Heart left ventricle (tissue), 13 donors: Measurements from ENCODE around the gene VAT1L.

ENCODE experiments used
- POLR2A ChIP-seq, 2 donors: fragments of 450-650 bp; IDR thresholded peaks; one replicate each; pipeline ENCODE4 v1.6.1; 2017; ENCODE audit warnings: antibody characterized with exemption in 2 of 2, mild to moderate bottlenecking in 2 of 2, moderate library complexity in 2 of 2
- TF ChIP-seq, protein P1 (sequence below), 12 donors: fragments of 200-600 bp; sonication (generic) in 4 of 12; IDR thresholded peaks; one replicate each; pipeline versions ENCODE4 v1.5.0 to v1.8.0; 2018 to 2022; ENCODE audit warnings: antibody characterized with exemption in 12 of 12, mild to moderate bottlenecking in 5 of 12
- donor health status: ischemic (EF 13 %, LVEDD 7.1; RV severe dilation, severe dysfunction).
- donor health status: DM: no; HTN: yes; CAD: no.
- donor health status: DM: no; HTN: no; CAD: no.
- donor health status: ischemic (EF 25% LVEDD 6.9; RV normal size, moderate dysfunction).
- donor health status: ischemic (EF 25% LVEDD 5.7; RV mildly dilated, moderate dysfunction).
- donor health status: ischemic (EF 35%, LVEDD 5.7; RV mildly dilated, moderate dysfunction).
- donor health status: nonischemic (EF 11% LVEDD 7.7; RV severe dilation, severe dysfunction).
- donor health status: DM: yes; HTN: yes; CAD: no.
- donor health status: PGD.
- donor health status: ischemic (EF 29% LVEDD 5.4; RV normal size, mild dysfunction).
- donor health status: nonischemic (EF 23%, LVEDD 6.1; RV moderate dilation, normal function).

- TF ChIP-seq, protein P1, sequence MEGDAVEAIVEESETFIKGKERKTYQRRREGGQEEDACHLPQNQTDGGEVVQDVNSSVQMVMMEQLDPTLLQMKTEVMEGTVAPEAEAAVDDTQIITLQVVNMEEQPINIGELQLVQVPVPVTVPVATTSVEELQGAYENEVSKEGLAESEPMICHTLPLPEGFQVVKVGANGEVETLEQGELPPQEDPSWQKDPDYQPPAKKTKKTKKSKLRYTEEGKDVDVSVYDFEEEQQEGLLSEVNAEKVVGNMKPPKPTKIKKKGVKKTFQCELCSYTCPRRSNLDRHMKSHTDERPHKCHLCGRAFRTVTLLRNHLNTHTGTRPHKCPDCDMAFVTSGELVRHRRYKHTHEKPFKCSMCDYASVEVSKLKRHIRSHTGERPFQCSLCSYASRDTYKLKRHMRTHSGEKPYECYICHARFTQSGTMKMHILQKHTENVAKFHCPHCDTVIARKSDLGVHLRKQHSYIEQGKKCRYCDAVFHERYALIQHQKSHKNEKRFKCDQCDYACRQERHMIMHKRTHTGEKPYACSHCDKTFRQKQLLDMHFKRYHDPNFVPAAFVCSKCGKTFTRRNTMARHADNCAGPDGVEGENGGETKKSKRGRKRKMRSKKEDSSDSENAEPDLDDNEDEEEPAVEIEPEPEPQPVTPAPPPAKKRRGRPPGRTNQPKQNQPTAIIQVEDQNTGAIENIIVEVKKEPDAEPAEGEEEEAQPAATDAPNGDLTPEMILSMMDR (IDR thresholded peaks at IDR 0.05) = no peak
- no peak for TF ChIP-seq POLR2A (IDR thresholded peaks at IDR 0.05)
These were observed 213.2 kb downstream of the VAT1L start for GRCh38 chr16:78001451-78002025.
